HUES64 (cell line): ENCODE data around the gene ZNF469.

ENCODE experiments used
- H3K27ac ChIP-seq: 2 replicates; pipeline ENCODE4 v1.7.0; 2013; ENCODE audit warnings: low read depth, low read length, inconsistent platforms
- H3K27me3 ChIP-seq: 2 replicates; pipeline ENCODE4 v1.6.1; 2013; ENCODE audit warnings: mild to moderate bottlenecking, low read length; ENCODE audit not compliant: insufficient read depth
- H3K36me3 ChIP-seq: 2 replicates; pipeline ENCODE4 v1.6.1; 2013; ENCODE audit warnings: mild to moderate bottlenecking, low read length; ENCODE audit not compliant: insufficient read depth
- H3K4me1 ChIP-seq: 2 replicates; pipeline ENCODE4 v1.6.1; 2013; ENCODE audit warnings: mild to moderate bottlenecking, low read length, moderate library complexity; ENCODE audit not compliant: insufficient read depth
- H3K4me3 ChIP-seq: 2 replicates; pipeline ENCODE4 v1.5.1; 2013; ENCODE audit warnings: mild to moderate bottlenecking, low read length, moderate library complexity
- H3K9ac ChIP-seq: 2 replicates; pipeline ENCODE4 v1.6.1; 2013; ENCODE audit warnings: mild to moderate bottlenecking, low read depth, low read length
- H3K9me3 ChIP-seq: 2 replicates; pipeline ENCODE4 v1.6.1; 2013; ENCODE audit warnings: low read depth, low read length; ENCODE audit not compliant: insufficient read depth
- WGBS: fragments of 150-250, 120-280 bp; methylation state at CpG from one replicate; pipeline ENCODE4 v1.1.7; 2013; ENCODE audit warnings: missing lambda C conversion rate; 5-methylcytosine and 5-hydroxymethylcytosine counted together

ZNF469 gene

GRCh38 chr16:88417684-88418476, 35.1 kb downstream of the ZNF469 start:
- H3K27ac ChIP-seq, result no peak overlapping the region
- no peaks in the 10 kb centered on the region for H3K27me3 ChIP-seq
- WGBS, result 91% methylated on average over 17 of the region's 17 CpGs
- no peak overlapping the region for H3K9ac ChIP-seq
- H3K4me3 ChIP-seq, result no peak overlapping the region
- no peaks in the 10 kb centered on the region for H3K4me1 ChIP-seq
- H3K9me3 ChIP-seq, result no peaks in the 10 kb centered on the region
- no peaks in the 10 kb centered on the region for H3K36me3 ChIP-seq

GRCh38 chr16:88418869-88419268, 36.1 kb downstream of the ZNF469 start:
- H3K9me3 ChIP-seq, result no peaks in the 10 kb centered on the region
- H3K9ac ChIP-seq, result no peak overlapping the region
- H3K27ac ChIP-seq, result no peak overlapping the region
- 92% methylated on average over 18 of the region's 18 CpGs for WGBS
- no peaks in the 10 kb centered on the region for H3K36me3 ChIP-seq
- no peaks in the 10 kb centered on the region for H3K27me3 ChIP-seq
- H3K4me1 ChIP-seq, result no peaks in the 10 kb centered on the region
- H3K4me3 ChIP-seq, result no peak overlapping the region

GRCh38 chr16:88419790-88420189, 37.0 kb downstream of the ZNF469 start:
- Histone ChIP-seq H3K36me3 (no peaks in the 10 kb centered on the region), H3K9me3 (no peaks in the 10 kb centered on the region), H3K4me3 (no peak overlapping the region), H3K27me3 (no peaks in the 10 kb centered on the region), H3K9ac (no peak overlapping the region), H3K4me1 (no peaks in the 10 kb centered on the region), H3K27ac (no peak overlapping the region)
- 93% methylated on average over 10 of the region's 10 CpGs for WGBS

- no peak overlapping the region for H3K27ac ChIP-seq
- WGBS, result 90% methylated on average over 12 of the region's 12 CpGs
- no peaks in the 10 kb centered on the region for H3K4me1 ChIP-seq
- no peak overlapping the region for H3K4me3 ChIP-seq
- no peaks in the 10 kb centered on the region for H3K36me3 ChIP-seq
- no peaks in the 10 kb centered on the region for H3K27me3 ChIP-seq
- no peaks in the 10 kb centered on the region for H3K9me3 ChIP-seq
- no peak overlapping the region for H3K9ac ChIP-seq
Measured at GRCh38 chr16:88420496-88420895, 37.7 kb downstream of the ZNF469 start.

GRCh38 chr16:88421301-88421700, 38.5 kb downstream of the ZNF469 start:
- H3K9me3 ChIP-seq, result no peaks in the 10 kb centered on the region
- H3K27me3 ChIP-seq, result no peaks in the 10 kb centered on the region
- no peak overlapping the region for H3K27ac ChIP-seq
- H3K4me1 ChIP-seq, result no peaks in the 10 kb centered on the region
- no peak overlapping the region for H3K4me3 ChIP-seq
- no peak overlapping the region for H3K9ac ChIP-seq
- 95% methylated on average over 13 of the region's 14 CpGs for WGBS
- no peaks in the 10 kb centered on the region for H3K36me3 ChIP-seq

GRCh38 chr16:88421871-88422433, 39.2 kb downstream of the ZNF469 start:
- Histone ChIP-seq H3K36me3 (no peaks in the 10 kb centered on the region), H3K4me3 (no peak overlapping the region), H3K27me3 (no peaks in the 10 kb centered on the region), H3K27ac (no peak overlapping the region), H3K9ac (no peak overlapping the region), H3K4me1 (no peaks in the 10 kb centered on the region), H3K9me3 (no peaks in the 10 kb centered on the region)
- 55% methylated on average over 5 of the region's 5 CpGs for WGBS

- Histone ChIP-seq H3K9ac (no peak overlapping the region), H3K27ac (no peak overlapping the region), H3K27me3 (no peaks in the 10 kb centered on the region), H3K9me3 (no peaks in the 10 kb centered on the region), H3K36me3 (no peaks in the 10 kb centered on the region), H3K4me1 (no peaks in the 10 kb centered on the region), H3K4me3 (no peak overlapping the region)
- WGBS, result 50% methylated on average over 3 of the region's 3 CpGs
Measured at GRCh38 chr16:88422733-88423447, 40.1 kb downstream of the ZNF469 start.

- H3K9me3 ChIP-seq, result no peaks in the 10 kb centered on the region
- no peak overlapping the region for H3K9ac ChIP-seq
- H3K27ac ChIP-seq, result no peak overlapping the region
- H3K27me3 ChIP-seq, result no peaks in the 10 kb centered on the region
- H3K36me3 ChIP-seq, result no peaks in the 10 kb centered on the region
- no peaks in the 10 kb centered on the region for H3K4me1 ChIP-seq
- no peak overlapping the region for H3K4me3 ChIP-seq
- 89% methylated on average over 6 of the region's 6 CpGs for WGBS
Measured at GRCh38 chr16:88423448-88423850, 40.7 kb downstream of the ZNF469 start.

GRCh38 chr16:88424587-88425235, 42.0 kb downstream of the ZNF469 start:
- Histone ChIP-seq H3K9ac (no peak overlapping the region), H3K27me3 (0 out of 2 replicates have a peak, but pooled peaks cover under 1% of the 10 kb centered on the region), H3K27ac (no peak overlapping the region), H3K4me1 (no peaks in the 10 kb centered on the region), H3K4me3 (no peak overlapping the region), H3K9me3 (no peaks in the 10 kb centered on the region), H3K36me3 (no peaks in the 10 kb centered on the region)
- WGBS, result 85% methylated on average over 24 of the region's 24 CpGs

GRCh38 chr16:88426018-88426417, 43.3 kb downstream of the ZNF469 start:
- no peaks in the 10 kb centered on the region for H3K36me3 ChIP-seq
- H3K9ac ChIP-seq, result no peak overlapping the region
- H3K27me3 ChIP-seq, result peaks cover 13% of the 10 kb centered on the region
- no peak overlapping the region for H3K27ac ChIP-seq
- no peaks in the 10 kb centered on the region for H3K4me1 ChIP-seq
- no peak overlapping the region for H3K4me3 ChIP-seq
- H3K9me3 ChIP-seq, result no peaks in the 10 kb centered on the region
- WGBS, result 91% methylated on average over 13 of the region's 13 CpGs

- H3K27ac ChIP-seq, result no peak overlapping the region
- no peaks in the 10 kb centered on the region for H3K4me1 ChIP-seq
- WGBS, result 94% methylated on average over 19 of the region's 19 CpGs
- H3K9ac ChIP-seq, result no peak overlapping the region
- no peaks in the 10 kb centered on the region for H3K9me3 ChIP-seq
- H3K4me3 ChIP-seq, result no peak overlapping the region
- H3K27me3 ChIP-seq, result peaks cover 24% of the 10 kb centered on the region
- H3K36me3 ChIP-seq, result no peaks in the 10 kb centered on the region
Measured at GRCh38 chr16:88427376-88427775, 44.6 kb downstream of the ZNF469 start.
